GM23338 (cell line): ENCODE results near the gene CUBN. TPM values are rescaled to one million over a fixed set of nuclear protein-coding genes. Genes with fewer than 3 reads are reported as not detected.

Experiments used
- ATAC-seq: fragments of 200-7000 bp; cut with Tn5 transposase; 3 replicates; pipeline ENCODE4 v1.9.1; 2020
- DNase-seq: peaks from one replicate; pipeline ENCODE4 v3.0.0-alpha.2; 2015; ENCODE audit warnings: low spot score
- H2AFZ ChIP-seq: fragments of 200-600 bp; sonication (generic); 2 replicates; pipeline ENCODE4 v1.8.0; 2016; ENCODE audit warnings: antibody characterized with exemption, mild to moderate bottlenecking, moderate library complexity
- H3F3A ChIP-seq: fragments of 200-600 bp; sonication (generic); replicated peaks from 2 replicates; pipeline ENCODE4 v1.8.0; 2017; ENCODE audit warnings: antibody characterized with exemption, mixed run types, low read depth
- H3K27ac ChIP-seq: fragments of 200-600 bp; sonication (generic); 2 replicates; pipeline ENCODE4 v1.6.1; 2016; ENCODE audit warnings: low read depth
- H3K27me3 ChIP-seq: fragments of 200-600 bp; sonication (generic); 2 replicates; pipeline ENCODE4 v1.8.0; 2016; ENCODE audit warnings: mild to moderate bottlenecking, mixed run types, moderate library complexity; ENCODE audit not compliant: insufficient read depth
- H3K36me3 ChIP-seq: fragments of 200-600 bp; sonication (generic); 2 replicates; pipeline ENCODE4 v1.8.0; 2016; ENCODE audit warnings: mild to moderate bottlenecking; ENCODE audit not compliant: insufficient read depth
- H3K4me1 ChIP-seq: fragments of 200-600 bp; sonication (generic); 2 replicates; pipeline ENCODE4 v1.8.0; 2016; ENCODE audit warnings: mild to moderate bottlenecking, moderate library complexity; ENCODE audit not compliant: insufficient read depth
- H3K4me2 ChIP-seq: fragments of 200-600 bp; sonication (generic); 2 replicates; pipeline ENCODE4 v1.7.1; 2017; ENCODE audit warnings: mixed run types
- H3K4me3 ChIP-seq: fragments of 200-600 bp; sonication (generic); 2 replicates; pipeline ENCODE4 v1.6.1; 2016; ENCODE audit warnings: mixed run types
- H3K79me2 ChIP-seq: fragments of 200-600 bp; sonication (generic); replicated peaks from 2 replicates; pipeline ENCODE4 v1.8.0; 2017; ENCODE audit warnings: mild to moderate bottlenecking; ENCODE audit not compliant: insufficient read depth
- H3K9me2 ChIP-seq: fragments of 200-600 bp; sonication (generic); 2 replicates; pipeline ENCODE4 v1.8.0; 2017; ENCODE audit not compliant: insufficient read depth
- H4K20me1 ChIP-seq: fragments of 200-600 bp; sonication (generic); replicated peaks from 2 replicates; pipeline ENCODE4 v1.8.0; 2017; ENCODE audit warnings: mild to moderate bottlenecking; ENCODE audit not compliant: insufficient read depth
- H3K27ac Mint-ChIP-seq: 2 replicates; pipeline ENCODE4 v1.8.0; 2020; ENCODE audit warnings: inconsistent platforms, mild to moderate bottlenecking, moderate library complexity, mixed read lengths
- H3K27me3 Mint-ChIP-seq: 3 replicates; pipeline ENCODE4 v1.8.0; 2022; ENCODE audit warnings: low read depth, mild to moderate bottlenecking, moderate library complexity, mixed read lengths, inconsistent platforms; ENCODE audit not compliant: insufficient read depth, poor library complexity
- H3K36me3 Mint-ChIP-seq: 3 replicates; pipeline ENCODE4 v1.8.0; 2021; ENCODE audit warnings: low read depth, mild to moderate bottlenecking, inconsistent platforms, moderate library complexity, mixed read lengths
- H3K4me1 Mint-ChIP-seq: 3 replicates; pipeline ENCODE4 v1.8.0; 2020; ENCODE audit warnings: mild to moderate bottlenecking, inconsistent platforms, mixed read lengths
- H3K4me3 Mint-ChIP-seq: 3 replicates; pipeline ENCODE4 v1.8.0; 2021; ENCODE audit warnings: moderate library complexity, mild to moderate bottlenecking, inconsistent platforms, mixed read lengths
- H3K9me3 Mint-ChIP-seq: 3 replicates; pipeline ENCODE4 v1.8.0; 2020; ENCODE audit warnings: moderate library complexity, mild to moderate bottlenecking, inconsistent platforms, mixed read lengths
- CREB1 ChIP-seq: fragments of 250-450 bp; sonication (Bioruptor Pico); IDR thresholded peaks from 2 replicates; pipeline ENCODE4 v1.5.0; 2020; ENCODE audit warnings: low read depth, mild to moderate bottlenecking, moderate library complexity
- EZH2phosphoT487 ChIP-seq: fragments of 200-600 bp; sonication (generic); IDR thresholded peaks from one replicate; pipeline ENCODE4 v1.8.1; 2018; ENCODE audit warnings: antibody characterized with exemption; ENCODE audit not compliant: unreplicated experiment
- JUNB ChIP-seq: IDR thresholded peaks from one replicate; pipeline ENCODE4 v1.6.1; 2016; ENCODE audit warnings: antibody characterized with exemption; ENCODE audit not compliant: unreplicated experiment
- POLR2AphosphoS5 ChIP-seq: IDR thresholded peaks from 2 replicates; pipeline ENCODE4 v1.6.1; 2016; ENCODE audit warnings: antibody characterized with exemption, low read depth
- STAT1 ChIP-seq: IDR thresholded peaks from one replicate; pipeline ENCODE4 v1.6.1; 2016; ENCODE audit warnings: antibody characterized with exemption; ENCODE audit not compliant: unreplicated experiment
- ZNF114 ChIP-seq: fragments of 250-450 bp; sonication (Bioruptor Pico); IDR thresholded peaks from 2 replicates; pipeline ENCODE4 v1.5.0; 2020; ENCODE audit warnings: mild to moderate bottlenecking, moderate library complexity
- polyA plus RNA-seq: library from polyadenylated mRNA; unstranded; fragments of >200 nt; fragmentation: Nextera tagmentation; extraction: Ambion mirVana; gene quantifications from 2 replicates; pipeline ENCODE4 v1.2.1, GENCODE V29; 2016
- total RNA-seq: library from RNA; depleted of rRNA; stranded (reverse); fragments of >200 nt; shearing (Covaris generic); gene quantifications from 2 replicates; pipeline ENCODE4 v1.2.3, GENCODE V29; 2014
- TF ChIP-seq, protein P1 (sequence below): IDR thresholded peaks from 2 replicates; pipeline ENCODE4 v1.6.1; 2016; ENCODE audit warnings: antibody characterized with exemption
- TF ChIP-seq, protein P2 (sequence below): IDR thresholded peaks from one replicate; pipeline ENCODE4 v1.6.1; 2018; ENCODE audit warnings: antibody characterized with exemption; ENCODE audit not compliant: unreplicated experiment

The CUBN gene
- total and polyA plus RNA-seq, 2 experiments from 2014 or later, result 0.06 to 1.8 TPM

DNA sequence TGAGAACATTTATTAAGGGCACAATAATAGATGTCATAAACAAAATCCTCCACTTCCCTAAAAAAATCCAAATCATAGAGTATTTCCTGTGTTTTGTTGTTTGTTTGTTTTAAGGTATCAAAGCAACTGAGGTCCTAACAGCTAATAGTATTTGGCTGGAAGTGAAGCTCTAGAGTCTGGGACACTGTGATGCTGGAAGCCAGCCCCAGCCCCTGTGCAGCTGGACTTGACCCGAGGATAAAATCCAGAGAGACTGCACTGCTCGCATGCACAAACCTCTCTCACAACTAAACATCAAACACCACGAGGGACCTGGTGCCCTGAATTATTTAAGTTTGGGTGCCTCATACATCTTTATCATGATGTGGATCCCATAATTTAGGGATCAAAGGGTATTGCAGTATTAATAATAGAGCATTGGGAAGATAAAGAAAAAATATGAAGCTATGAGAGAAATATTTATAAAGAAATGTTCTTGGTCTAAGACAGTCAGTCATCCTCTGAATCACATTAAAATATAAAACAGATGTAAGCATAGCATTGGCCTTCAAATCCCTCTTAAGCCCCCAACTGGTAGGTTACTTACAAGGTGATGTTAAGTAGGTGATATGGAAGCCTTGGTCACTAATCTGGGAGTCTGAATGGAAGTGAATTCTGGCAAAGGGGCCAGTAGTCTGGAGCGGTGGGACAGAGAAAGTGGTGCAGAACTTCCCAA is 44.4 kb downstream of the CUBN start (continued):
- TF ChIP-seq, protein P1, sequence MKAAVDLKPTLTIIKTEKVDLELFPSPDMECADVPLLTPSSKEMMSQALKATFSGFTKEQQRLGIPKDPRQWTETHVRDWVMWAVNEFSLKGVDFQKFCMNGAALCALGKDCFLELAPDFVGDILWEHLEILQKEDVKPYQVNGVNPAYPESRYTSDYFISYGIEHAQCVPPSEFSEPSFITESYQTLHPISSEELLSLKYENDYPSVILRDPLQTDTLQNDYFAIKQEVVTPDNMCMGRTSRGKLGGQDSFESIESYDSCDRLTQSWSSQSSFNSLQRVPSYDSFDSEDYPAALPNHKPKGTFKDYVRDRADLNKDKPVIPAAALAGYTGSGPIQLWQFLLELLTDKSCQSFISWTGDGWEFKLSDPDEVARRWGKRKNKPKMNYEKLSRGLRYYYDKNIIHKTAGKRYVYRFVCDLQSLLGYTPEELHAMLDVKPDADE, result no peak
- TF ChIP-seq POLR2AphosphoS5, result no peak

DNA sequence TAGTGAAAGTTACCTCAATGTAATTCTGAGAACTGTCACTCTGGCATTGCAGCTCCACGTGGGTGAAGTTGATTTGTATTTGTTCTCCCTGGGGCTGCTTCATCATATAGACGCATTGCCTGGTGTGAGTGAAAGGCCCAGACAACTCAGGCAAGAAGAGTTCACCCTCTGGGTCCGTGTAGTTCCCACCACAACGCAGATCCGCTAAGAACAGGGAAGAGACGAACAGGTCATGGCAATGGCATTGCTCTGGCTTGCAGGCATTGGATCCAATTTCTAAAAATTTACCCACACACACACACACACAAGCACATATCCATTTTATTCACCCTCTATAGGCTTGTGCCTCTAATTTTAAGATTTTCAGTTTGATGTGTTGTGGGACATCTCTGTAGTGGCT is 45.4 kb downstream of the CUBN start:
- H3K4me3 ChIP-seq, result no peak overlapping the region
- H3K4me1 ChIP-seq, result peaks cover 15% of the 10 kb centered on the region; the same call in 1 of the 2 replicates
- no peaks in the 10 kb centered on the region for H3K36me3 ChIP-seq
- TF ChIP-seq ZNF114 (no peak), EZH2phosphoT487 (no peak), POLR2AphosphoS5 (no peak), CREB1 (CRISPR knock-in tag) (no peak), JUNB (no peak), STAT1 (no peak)
- TF ChIP-seq, protein P1, result no peak
- no peaks in the 10 kb centered on the region for H4K20me1 ChIP-seq
- H3K9me2 ChIP-seq, result 0 out of 2 replicates have a peak, but pooled peaks cover 4% of the 10 kb centered on the region
- H3K27ac Mint-ChIP-seq, result no peak overlapping the region
- H2AFZ ChIP-seq, result no peak overlapping the region; the same call in 1 of the 2 replicates
- H3K4me2 ChIP-seq, result no peak overlapping the region
- no peak overlapping the region for H3K4me3 Mint-ChIP-seq
- H3K27me3 ChIP-seq, result no peaks in the 10 kb centered on the region
- no peak for DNase-seq
- no peak overlapping the region for H3K27ac ChIP-seq
- no peaks in the 10 kb centered on the region for H3K9me3 Mint-ChIP-seq
- peaks cover 10% of the 10 kb centered on the region for H3K4me1 Mint-ChIP-seq
- H3K27me3 Mint-ChIP-seq, result no peaks in the 10 kb centered on the region
- H3F3A ChIP-seq, result no peaks in the 10 kb centered on the region
- ATAC-seq, result no peak
- no peaks in the 10 kb centered on the region for H3K36me3 Mint-ChIP-seq
- no peaks in the 10 kb centered on the region for H3K79me2 ChIP-seq

DNA sequence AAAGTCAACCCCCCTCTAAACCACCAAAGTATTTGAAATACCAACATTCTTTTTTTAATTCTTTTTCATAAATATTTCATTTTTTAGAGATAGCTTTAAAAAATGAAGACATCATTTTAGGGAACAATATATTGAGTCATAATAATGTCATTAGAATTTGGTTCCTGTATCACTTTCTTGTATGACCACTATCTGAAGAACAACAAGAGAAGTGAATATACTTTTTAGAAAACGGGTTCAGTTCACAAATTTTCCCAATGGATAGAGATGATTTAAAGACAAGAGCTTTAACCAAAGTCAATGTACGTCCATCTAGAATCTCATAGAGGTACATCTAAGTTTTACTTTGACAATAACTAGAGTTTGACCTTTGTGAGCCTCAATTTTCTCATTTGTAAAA is 48.2 kb downstream of the CUBN start:
- Histone ChIP-seq H3K79me2 (no peaks in the 10 kb centered on the region), H4K20me1 (no peaks in the 10 kb centered on the region), H3K36me3 (no peaks in the 10 kb centered on the region), H3K27me3 (no peaks in the 10 kb centered on the region), H3K4me2 (no peak overlapping the region), H3K9me2 (0 out of 2 replicates have a peak, but pooled peaks cover 9% of the 10 kb centered on the region), H3F3A (no peaks in the 10 kb centered on the region), H3K4me1 (peaks cover 18% of the 10 kb centered on the region), H3K27ac (no peak overlapping the region), H3K4me3 (no peak overlapping the region), H2AFZ (no peak overlapping the region)
- Mint-ChIP-seq H3K4me3 (no peak overlapping the region), H3K9me3 (no peaks in the 10 kb centered on the region), H3K36me3 (no peaks in the 10 kb centered on the region), H3K4me1 (peaks cover 14% of the 10 kb centered on the region), H3K27ac (no peak overlapping the region), H3K27me3 (no peaks in the 10 kb centered on the region)
- ATAC-seq, result no peak
- no peak for DNase-seq
- TF ChIP-seq ZNF114, result no peak
- TF ChIP-seq, protein P2, sequence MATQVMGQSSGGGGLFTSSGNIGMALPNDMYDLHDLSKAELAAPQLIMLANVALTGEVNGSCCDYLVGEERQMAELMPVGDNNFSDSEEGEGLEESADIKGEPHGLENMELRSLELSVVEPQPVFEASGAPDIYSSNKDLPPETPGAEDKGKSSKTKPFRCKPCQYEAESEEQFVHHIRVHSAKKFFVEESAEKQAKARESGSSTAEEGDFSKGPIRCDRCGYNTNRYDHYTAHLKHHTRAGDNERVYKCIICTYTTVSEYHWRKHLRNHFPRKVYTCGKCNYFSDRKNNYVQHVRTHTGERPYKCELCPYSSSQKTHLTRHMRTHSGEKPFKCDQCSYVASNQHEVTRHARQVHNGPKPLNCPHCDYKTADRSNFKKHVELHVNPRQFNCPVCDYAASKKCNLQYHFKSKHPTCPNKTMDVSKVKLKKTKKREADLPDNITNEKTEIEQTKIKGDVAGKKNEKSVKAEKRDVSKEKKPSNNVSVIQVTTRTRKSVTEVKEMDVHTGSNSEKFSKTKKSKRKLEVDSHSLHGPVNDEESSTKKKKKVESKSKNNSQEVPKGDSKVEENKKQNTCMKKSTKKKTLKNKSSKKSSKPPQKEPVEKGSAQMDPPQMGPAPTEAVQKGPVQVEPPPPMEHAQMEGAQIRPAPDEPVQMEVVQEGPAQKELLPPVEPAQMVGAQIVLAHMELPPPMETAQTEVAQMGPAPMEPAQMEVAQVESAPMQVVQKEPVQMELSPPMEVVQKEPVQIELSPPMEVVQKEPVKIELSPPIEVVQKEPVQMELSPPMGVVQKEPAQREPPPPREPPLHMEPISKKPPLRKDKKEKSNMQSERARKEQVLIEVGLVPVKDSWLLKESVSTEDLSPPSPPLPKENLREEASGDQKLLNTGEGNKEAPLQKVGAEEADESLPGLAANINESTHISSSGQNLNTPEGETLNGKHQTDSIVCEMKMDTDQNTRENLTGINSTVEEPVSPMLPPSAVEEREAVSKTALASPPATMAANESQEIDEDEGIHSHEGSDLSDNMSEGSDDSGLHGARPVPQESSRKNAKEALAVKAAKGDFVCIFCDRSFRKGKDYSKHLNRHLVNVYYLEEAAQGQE, result no peak
- TF ChIP-seq, protein P1, result no peak
